HG02970 (cell line): ENCODE data around the gene IKZF5.

Source experiments
- ATAC-seq: cut with Tn5 transposase; IDR thresholded peaks from one replicate; pipeline ENCODE4 v1.9.1; 2021; ENCODE audit warnings: mild to moderate bottlenecking, moderate library complexity, moderate number of reproducible peaks; ENCODE audit not compliant: unreplicated experiment, low FRiP score

Gene IKZF5

DNA sequence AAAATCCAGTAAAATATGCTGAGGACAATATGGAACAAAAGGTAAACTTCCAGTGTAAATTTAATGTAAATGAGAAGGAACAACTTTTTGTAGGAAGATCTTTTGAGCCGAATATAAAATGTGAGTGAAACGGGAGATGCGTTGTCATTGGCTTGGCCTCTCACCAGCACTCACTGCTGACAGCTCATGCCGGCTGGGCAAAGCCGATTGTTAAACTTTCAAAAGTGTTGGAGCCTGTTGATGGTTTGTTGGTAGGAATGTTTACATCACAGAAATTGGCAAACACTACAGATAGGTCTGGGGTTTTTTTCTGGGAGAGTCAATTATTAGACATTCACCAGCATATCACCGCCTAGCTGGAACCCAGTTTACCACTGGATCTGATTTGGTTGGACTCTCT is 22.3 kb downstream of the IKZF5 start:
- ATAC-seq, result no peak

DNA sequence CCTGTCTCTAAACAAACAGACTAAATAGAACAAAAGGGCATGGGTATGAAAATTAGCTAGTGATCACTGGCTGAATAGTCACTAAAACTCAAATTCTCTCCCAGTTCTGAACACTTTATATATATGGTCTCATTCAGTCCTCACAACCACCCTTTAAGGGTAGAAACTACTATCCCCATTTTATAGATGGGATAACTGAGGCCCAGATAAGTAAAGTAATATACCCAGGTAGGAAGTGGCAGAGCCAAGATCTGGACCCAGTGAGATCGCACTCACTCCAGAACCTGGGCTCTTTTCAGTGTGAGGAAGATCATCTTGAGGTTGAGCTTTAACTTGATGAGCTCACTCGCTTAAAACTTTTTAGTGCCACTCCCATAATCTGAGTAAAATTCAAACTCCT is 23.9 kb downstream of the IKZF5 start:
- ATAC-seq, result no peak

DNA sequence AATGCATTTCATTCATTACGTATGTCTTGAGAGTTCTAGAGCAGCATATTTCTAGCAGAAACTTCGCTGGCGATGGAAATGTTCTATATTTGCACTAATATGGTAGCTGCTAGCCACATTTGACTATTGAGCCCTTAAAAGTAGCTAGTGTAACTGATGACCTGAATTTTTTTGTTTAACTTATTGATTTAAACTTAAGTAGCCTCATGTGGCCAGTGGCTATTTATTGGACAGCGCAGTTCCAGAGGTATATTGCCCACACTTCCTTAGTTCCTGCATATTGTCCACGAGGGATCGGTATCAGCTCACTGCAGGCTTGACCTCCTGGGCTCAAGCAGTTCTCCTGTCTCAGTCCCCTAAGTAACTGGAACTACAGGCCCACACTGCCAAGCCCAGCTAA is 24.7 kb downstream of the IKZF5 start:
- ATAC-seq, result no peak

DNA sequence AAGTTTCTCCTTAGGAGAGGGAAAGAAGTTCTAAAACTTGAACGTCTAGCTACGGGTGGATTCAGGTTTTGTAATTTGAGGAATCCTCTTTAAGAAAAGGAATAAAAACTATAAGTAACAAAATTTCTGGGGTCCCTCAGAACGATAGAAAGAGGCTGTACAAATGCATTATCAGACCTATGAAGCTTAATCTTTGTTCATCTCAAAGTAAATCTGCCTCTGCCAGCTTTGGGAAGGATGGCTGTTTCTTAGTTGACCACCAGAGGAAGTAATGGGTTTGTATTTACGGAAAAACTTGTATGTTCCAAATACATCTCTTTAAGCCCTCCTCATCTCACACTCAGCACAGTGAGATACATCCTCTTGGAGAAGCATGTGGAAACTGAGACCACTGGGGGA is 27.5 kb downstream of the IKZF5 start:
- ATAC-seq, result no peak

DNA sequence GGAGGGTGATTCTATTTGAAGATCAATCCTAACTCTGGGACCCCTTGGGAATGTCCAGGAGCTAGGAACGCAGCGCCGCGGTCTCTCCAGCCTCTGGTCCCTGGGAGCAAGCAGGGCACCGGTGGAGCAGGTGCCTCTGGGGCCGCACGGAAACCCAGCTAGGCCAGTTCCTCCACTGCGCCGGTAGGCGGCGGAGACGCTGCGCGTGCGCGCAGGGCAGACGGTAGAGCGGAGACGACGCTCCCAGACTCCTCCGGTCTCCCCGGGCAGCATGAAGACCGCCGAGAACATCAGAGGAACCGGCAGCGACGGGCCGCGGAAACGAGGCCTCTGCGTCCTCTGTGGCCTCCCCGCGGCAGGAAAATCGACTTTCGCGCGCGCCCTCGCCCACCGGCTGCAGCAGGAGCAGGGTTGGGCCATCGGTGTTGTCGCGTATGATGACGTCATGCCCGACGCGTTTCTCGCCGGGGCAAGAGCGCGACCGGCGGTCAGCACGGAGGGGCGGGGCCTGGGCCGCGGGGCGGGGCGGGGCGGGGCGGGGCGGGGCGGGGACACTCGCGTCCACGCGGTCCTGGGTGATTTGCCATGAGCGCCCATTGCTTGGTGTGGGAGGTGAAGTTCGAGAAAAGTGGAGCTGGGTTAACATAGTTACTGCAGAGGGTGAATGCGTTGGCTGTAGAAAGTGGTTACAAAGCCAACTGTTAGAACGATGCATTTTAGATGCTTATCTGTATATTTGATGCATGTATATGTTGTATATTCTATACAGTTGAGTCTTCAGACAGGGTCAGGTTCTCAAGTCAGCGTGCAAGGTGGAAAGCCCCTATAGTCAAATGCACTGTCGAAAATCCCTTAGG is 28.2 kb downstream of the IKZF5 start, which contains the start of gene PSTK:
TSS of gene PSTK (plus strand) at position 193 of the 857 bp plus-strand sequence. CDS start at position 272, 79 bp downstream.
- peak; percentile 98 for ATAC-seq

DNA sequence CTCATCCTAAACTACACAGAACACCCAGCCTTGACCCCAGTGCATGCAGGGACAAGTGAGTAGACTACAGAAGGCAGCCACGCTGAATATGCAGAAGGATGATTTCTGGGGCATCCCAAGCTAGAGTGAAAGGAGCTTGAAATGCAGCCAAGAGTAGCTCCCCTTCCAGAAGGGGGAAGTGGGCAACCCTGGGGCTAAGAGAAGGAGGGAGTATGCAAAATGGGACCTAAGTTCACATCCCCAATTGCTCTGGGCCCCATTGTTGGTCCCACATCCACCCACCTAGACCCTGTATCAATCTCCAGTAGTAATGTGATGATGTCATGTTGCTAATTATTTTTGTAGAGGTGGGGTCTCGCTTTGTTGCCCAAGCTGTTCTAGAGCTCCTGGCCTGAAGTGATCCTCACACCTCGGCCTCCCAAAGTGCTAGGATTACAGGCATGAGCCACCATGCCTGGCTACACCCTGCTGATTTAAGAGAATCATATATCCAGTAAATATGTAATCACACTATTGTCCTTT is 34.0 kb downstream of the IKZF5 start:
- ATAC-seq, result no peak

DNA sequence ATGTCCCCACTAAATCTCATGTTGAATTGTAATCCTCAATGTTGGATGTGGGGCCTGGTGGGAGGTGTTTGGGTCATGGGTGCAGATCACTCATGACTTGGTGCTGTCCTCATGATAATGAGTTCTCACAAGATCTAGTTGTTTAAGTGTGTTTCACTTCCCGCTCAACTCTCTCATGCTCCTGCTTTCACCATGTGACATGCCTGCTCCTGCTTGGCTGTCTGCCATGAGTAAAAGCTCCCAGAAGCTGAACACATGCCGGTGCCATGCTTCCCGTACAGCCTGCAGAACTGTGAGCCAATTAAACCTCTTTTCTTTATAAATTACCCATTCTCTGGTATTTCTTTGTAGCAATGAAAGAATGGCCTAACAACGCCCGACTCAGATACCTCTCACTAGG is 34.6 kb downstream of the IKZF5 start:
- ATAC-seq, result no peak

DNA sequence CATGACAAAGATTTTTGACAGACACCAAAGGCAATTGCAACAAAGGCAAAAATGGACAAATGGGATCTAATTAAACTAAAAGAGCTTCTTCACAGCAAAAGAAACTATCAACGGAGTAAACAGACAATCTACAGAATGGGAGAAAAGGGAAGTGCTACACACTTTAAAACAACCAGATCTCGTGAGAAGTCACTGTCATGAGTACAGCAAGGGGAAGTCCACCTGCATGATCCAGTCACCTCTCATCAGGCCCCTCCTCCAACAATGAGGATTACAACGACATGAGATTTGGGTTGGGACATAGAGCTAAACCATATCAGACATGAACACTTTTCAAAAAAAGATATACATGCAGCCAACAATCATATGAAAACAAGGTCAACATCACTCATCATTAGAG is 39.9 kb downstream of the IKZF5 start:
- no peak for ATAC-seq

DNA sequence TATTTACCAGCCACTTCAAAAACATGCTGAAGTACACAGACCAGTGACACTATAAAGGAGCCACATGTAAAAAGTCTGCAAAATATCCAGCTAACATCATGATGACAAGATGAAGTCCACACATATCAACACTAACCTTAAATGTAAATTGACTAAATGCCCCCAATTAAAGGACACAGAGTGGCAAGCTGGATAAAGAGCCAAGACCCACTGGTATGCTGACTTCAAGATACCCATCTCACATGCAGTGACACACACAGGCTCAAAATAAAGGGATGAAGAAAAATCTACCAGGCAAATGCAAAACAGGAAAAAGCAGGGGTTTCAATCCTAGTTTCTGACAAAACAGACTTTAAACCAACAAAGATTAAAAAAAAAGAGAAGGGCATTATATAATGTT is 41.7 kb downstream of the IKZF5 start:
- no peak for ATAC-seq

DNA sequence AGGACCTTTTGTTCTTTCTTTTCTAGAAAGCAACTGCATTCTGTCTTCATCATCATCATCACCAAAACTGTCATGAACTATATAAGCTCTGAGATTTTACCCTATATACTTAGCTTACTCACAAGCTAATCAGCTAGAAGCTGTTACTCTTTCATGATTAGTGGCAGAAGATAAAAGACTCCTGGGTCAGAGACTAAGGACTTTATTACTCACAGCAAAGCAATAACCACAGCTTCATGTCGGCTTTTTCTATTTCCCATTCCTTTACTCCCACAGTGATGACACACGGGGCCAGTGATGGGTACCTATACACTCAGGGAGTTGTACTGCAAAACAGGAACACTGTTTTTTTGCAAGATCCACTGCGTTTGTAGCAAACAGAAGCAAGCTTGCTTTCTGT is 46.2 kb downstream of the IKZF5 start:
- no peak for ATAC-seq

DNA sequence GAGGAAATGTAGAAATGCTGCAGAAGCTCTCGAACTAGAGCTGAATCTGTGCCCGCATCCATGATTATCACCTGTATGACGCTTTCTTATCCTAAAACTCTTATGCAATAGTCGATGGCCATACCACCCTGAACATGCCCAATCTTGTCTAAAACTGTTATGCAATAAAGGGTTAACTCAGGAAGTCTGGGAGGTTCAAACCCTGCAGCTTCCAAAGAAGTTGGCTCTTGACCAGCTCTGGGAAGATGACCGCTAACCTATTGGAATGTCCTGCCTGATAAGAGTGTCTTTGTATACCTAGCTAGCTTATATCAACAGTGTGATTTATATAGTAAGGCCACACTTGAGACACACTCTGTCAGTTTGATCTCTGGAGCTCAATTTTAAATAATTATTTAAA is 51.1 kb downstream of the IKZF5 start:
- ATAC-seq, result no peak

DNA sequence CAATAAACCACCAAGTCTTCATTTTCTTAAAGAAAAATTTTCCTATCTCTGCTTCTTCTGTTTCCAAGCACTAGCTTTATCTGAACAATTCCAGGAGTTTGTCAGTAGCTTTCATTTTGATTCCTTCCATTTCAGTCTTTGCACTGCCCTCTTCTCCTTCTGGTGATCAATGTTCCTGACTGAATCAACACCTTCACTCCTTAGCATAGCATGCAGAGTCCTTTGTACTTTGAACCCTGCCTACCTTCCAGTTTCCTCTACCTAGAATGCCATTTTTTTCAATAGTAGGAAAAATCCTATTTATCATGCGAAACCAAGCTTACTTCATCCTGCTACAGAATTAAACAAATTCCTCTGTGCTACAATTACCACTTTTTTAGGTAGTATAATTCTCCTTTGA is 52.7 kb downstream of the IKZF5 start:
- ATAC-seq, result no peak

DNA sequence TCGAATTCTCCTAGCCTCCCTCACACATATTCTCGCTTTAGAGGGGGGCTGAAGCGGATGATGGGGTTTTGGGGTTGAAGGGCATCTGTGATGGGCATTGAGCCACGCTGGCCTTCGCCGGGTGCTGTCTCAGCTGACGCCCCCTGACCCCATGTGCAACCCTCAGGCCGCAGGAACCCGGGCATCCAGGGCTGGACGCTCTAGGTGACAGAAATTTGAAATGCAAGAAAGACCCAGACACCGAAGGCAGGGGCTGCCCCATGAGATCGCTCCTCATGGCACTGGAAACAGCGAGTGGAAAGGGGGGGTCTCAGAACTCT is 53.9 kb downstream of the IKZF5 start:
- ATAC-seq, result no peak

DNA sequence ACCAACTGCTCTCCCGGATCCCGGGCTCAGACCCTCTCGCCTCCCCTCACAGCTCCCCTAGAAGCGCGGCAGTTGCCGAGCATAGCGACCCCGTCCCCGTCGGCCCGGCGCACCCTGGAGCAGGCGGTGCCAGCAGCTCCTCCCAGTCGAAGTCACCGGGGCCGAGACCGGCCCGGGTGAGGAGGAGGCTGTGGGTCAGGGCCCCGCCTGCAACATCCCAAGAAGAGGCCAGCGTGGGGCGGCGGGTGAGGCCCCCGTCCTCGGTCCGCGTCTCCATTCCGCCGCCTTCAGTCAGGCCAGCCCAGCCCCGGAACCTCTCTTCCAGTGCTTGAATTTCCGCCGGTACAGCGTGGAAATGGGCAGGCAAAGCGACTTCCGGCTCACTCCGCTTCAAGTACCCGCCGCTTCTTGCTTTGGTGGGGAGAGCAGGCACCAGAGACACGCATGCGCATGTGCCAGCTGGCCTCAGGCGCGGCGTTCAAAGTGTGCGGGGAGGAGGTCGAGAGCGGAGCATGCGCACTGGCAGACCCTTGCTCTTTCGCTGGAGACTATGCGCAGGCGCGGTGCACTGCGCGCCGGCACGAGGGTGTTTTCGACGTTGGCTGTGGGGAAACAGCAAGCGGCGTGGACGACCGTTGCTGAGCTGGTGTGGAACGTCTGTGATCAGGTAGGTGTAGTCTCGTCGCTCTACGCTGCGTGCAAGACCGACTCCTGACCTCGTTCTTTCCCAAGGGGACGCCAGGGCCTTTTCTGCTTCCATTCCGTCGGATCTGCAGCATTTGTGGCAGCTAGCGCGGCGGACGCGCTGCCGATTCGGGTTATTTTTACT is 54.5 kb downstream of the IKZF5 start, which contains the start of gene C10orf88:
TSS of gene C10orf88 (minus strand) at position 326 of the 829 bp plus-strand sequence. CDS start at position 277, 49 bp downstream.
- peak; percentile 98 for ATAC-seq

DNA sequence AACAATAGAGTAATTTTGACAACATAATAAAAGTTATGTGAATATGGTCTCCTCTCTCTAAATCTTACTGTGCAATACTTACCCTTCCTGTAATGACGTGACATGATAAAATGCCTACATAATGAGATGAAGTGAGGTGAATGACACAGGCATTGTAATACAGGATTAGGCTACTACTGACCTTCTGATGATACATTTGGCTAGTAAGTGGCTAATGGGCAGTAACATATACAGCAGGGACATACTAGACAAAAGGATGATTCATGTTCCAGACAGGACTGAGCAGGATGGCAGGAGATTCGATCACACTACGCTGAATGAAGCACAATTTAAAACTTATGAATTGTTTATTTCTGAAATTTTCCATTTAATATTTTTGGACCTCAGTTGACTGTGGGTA is 59.3 kb downstream of the IKZF5 start:
- no peak for ATAC-seq
